ENCODE results near the gene DPP4.

The DPP4 gene

DNA sequence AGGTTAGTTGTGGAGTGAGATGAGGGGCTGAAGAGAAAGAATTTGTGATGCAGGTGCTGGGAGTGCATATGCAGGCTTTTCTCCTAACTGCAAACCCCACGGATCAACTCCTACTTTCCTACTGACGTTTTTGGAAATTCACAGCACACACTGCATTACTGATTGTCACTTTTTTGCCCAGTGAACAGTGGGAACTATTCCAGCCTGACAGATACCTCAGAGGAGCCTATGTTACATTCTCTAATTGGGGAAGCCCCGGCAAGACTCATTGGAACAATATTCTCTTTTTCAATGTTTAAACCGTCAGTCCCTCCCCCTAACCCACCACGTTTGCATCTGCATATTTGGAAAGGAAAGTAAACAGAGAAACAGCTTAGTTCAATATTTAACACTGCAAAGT is 126.2 kb downstream of the DPP4 start:
- no peak for DNase-seq

GRCh38 chr2:161947406-161947805 is 126.6 kb downstream of the DPP4 start:
- no peak for DNase-seq

DNA sequence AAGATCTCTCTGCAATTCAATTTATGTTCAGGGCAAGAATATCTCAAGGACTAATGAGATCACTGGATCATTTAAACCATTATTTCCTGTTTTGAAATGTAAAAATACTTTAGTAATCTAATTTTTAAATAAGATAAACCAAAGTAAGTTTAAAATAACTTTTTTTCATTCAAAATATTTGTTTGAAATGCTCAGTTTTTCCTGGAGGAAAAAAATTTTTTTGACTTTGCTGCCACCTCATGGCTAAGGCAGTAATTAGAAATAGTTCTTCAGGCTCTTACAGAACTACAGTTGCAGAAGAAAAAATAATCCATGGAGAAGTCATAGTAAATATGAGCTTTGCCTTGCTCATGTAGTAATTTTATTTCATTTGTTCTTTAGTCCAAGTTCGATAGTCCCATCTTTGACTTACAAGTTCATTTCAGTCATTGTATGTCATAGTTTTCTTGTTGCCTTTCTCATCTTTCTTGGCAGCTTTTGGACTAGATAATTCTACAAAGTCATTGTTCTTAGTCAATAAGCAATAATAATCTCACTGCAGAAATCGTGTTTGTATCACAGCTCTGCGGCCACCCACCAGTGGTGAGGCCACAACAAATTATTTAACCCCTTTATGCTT is 127.4 kb downstream of the DPP4 start:
- DNase-seq: no peak

DNA sequence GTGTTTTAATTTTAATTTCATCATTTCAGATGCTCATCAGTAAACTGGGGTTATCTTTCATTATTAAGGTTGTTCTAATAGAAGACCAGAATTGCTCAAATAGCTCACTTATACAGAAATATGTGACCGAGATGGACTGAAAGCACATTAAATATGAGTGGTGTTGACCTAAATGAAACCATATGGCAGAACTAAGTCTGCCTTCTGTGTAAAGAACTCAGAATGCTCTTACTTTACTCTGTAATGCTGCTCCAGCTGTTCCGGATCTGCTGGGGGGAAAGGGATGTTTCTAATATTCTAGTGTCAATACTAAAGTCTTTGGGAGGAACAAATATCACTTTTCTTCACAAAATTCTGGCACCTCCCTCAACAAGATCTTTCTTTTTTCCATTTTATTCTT is 131.0 kb downstream of the DPP4 start:
- DNase-seq: no peak
